Measurements from ENCODE around the gene RBP2.

RBP2 gene

GRCh38 chr3:139477710-139478640, 1.7 kb upstream of the RBP2 start:
- no peaks in the 10 kb centered on the region for H3K9me3 ChIP-seq (ENCODE audit: insufficient read depth, low read length)
- no peaks in the 10 kb centered on the region for H3K36me3 ChIP-seq (ENCODE audit: low read length)
- H3K9me2 ChIP-seq (replicated peaks; ENCODE audit: insufficient read depth, low read length) = no peaks in the 10 kb centered on the region
- no peak overlapping the region for H2AFZ ChIP-seq (ENCODE audit: low read depth, low read length, severe bottlenecking)
- no peaks in the 10 kb centered on the region for H3F3A ChIP-seq (ENCODE audit: insufficient read depth)
- no peaks in the 10 kb centered on the region for H4K20me1 ChIP-seq (ENCODE audit: low read depth, low read length)
- no peak overlapping the region for H3K4me3 ChIP-seq (ENCODE audit: insufficient read depth, low read length, poor library complexity, severe bottlenecking)
- no peak overlapping the region for H3K9ac ChIP-seq (ENCODE audit: low read length)
- no peak overlapping the region for H3K4me2 ChIP-seq (ENCODE audit: low read depth, low read length, poor library complexity, severe bottlenecking)
- H3K27me3 ChIP-seq (ENCODE audit: low read length) = no peaks in the 10 kb centered on the region
- TF ChIP-seq EZH2phosphoT487 (conservative IDR thresholded peaks at IDR 0.05; ENCODE audit: low read length) = no peak
- TF ChIP-seq, protein P1, sequence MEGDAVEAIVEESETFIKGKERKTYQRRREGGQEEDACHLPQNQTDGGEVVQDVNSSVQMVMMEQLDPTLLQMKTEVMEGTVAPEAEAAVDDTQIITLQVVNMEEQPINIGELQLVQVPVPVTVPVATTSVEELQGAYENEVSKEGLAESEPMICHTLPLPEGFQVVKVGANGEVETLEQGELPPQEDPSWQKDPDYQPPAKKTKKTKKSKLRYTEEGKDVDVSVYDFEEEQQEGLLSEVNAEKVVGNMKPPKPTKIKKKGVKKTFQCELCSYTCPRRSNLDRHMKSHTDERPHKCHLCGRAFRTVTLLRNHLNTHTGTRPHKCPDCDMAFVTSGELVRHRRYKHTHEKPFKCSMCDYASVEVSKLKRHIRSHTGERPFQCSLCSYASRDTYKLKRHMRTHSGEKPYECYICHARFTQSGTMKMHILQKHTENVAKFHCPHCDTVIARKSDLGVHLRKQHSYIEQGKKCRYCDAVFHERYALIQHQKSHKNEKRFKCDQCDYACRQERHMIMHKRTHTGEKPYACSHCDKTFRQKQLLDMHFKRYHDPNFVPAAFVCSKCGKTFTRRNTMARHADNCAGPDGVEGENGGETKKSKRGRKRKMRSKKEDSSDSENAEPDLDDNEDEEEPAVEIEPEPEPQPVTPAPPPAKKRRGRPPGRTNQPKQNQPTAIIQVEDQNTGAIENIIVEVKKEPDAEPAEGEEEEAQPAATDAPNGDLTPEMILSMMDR (IDR thresholded peaks at IDR 0.05; ENCODE audit: insufficient read depth, low read length, poor library complexity, severe bottlenecking) = no peak
- no peaks in the 10 kb centered on the region for H3K79me2 ChIP-seq (ENCODE audit: insufficient read depth, low read length)
- H3K27ac ChIP-seq (ENCODE audit: low read depth, low read length) = no peak overlapping the region

GRCh38 chr3:139473155-139473771, 3.1 kb downstream of the RBP2 start:
- Histone ChIP-seq H3K27me3 (ENCODE audit: low read length) (no peaks in the 10 kb centered on the region), H3K36me3 (ENCODE audit: low read length) (no peaks in the 10 kb centered on the region), H3K27ac (ENCODE audit: low read depth, low read length) (no peak overlapping the region), H4K20me1 (ENCODE audit: low read depth, low read length) (no peaks in the 10 kb centered on the region), H3K9me2 (replicated peaks; ENCODE audit: insufficient read depth, low read length) (no peaks in the 10 kb centered on the region), H3K9ac (ENCODE audit: low read length) (no peak overlapping the region), H3K4me2 (ENCODE audit: low read depth, low read length, poor library complexity, severe bottlenecking) (no peak overlapping the region), H2AFZ (ENCODE audit: low read depth, low read length, severe bottlenecking) (no peak overlapping the region), H3K9me3 (ENCODE audit: insufficient read depth, low read length) (no peaks in the 10 kb centered on the region), H3K4me3 (ENCODE audit: insufficient read depth, low read length, poor library complexity, severe bottlenecking) (no peak overlapping the region), H3F3A (ENCODE audit: insufficient read depth) (no peaks in the 10 kb centered on the region), H3K79me2 (ENCODE audit: insufficient read depth, low read length) (no peaks in the 10 kb centered on the region)
- TF ChIP-seq, protein P1 (IDR thresholded peaks at IDR 0.05; ENCODE audit: insufficient read depth, low read length, poor library complexity, severe bottlenecking) = no peak
- no peak for TF ChIP-seq EZH2phosphoT487 (conservative IDR thresholded peaks at IDR 0.05; ENCODE audit: low read length)

DNA sequence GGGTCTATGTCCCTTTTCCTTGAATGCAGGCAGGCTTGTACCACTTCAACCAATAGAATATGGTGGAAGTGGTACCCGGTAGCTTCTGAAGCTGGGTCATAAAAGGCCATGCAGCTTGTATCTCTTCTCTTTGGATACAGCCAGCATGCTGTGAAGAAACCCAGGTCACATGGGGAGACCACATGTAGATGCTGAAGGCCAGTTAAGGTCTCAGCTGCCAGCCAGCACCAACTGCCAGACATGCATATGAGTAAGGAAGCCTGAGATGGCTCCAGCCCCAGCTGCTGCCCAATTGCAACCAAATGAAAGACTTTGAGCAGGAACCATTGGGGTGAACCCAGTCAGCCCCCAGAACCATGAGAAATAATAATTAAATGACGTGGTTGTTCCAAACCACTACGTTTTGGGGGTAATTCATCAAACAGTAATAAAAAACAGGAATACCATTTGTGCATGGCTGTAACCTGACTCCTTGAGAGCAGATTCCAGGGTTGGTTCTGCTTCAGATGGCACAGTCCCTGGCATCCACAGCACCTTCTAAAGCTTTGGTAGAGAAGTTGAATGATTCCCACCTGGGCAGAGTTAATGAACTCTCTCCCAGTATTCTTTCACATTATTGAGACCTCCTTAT, 3.8 kb downstream of the RBP2 start:
- Histone ChIP-seq H3K9ac (ENCODE audit: low read length) (no peak overlapping the region), H3K4me3 (ENCODE audit: insufficient read depth, low read length, poor library complexity, severe bottlenecking) (no peak overlapping the region), H3K9me3 (ENCODE audit: insufficient read depth, low read length) (no peaks in the 10 kb centered on the region), H4K20me1 (ENCODE audit: low read depth, low read length) (no peaks in the 10 kb centered on the region), H3K4me2 (ENCODE audit: low read depth, low read length, poor library complexity, severe bottlenecking) (no peak overlapping the region), H3K27ac (ENCODE audit: low read depth, low read length) (no peak overlapping the region), H3K27me3 (ENCODE audit: low read length) (no peaks in the 10 kb centered on the region), H3K9me2 (replicated peaks; ENCODE audit: insufficient read depth, low read length) (no peaks in the 10 kb centered on the region), H3K79me2 (ENCODE audit: insufficient read depth, low read length) (no peaks in the 10 kb centered on the region), H3K36me3 (ENCODE audit: low read length) (no peaks in the 10 kb centered on the region), H3F3A (ENCODE audit: insufficient read depth) (no peaks in the 10 kb centered on the region), H2AFZ (ENCODE audit: low read depth, low read length, severe bottlenecking) (no peak overlapping the region)
- TF ChIP-seq EZH2phosphoT487 (conservative IDR thresholded peaks at IDR 0.05; ENCODE audit: low read length) = no peak
- TF ChIP-seq, protein P1 (IDR thresholded peaks at IDR 0.05; ENCODE audit: insufficient read depth, low read length, poor library complexity, severe bottlenecking) = no peak
